Measurements from ENCODE around the gene NMRAL1. TPM values are rescaled to one million over a fixed set of nuclear protein-coding genes. Genes with fewer than 3 reads are reported as not detected.

The NMRAL1 gene
- total and polyA plus RNA-seq, 10 of the 15 experiments (the other 5 are each of a cell fraction or from before 2014, with no cell fraction given) = 4.8 to 102 (median 62.5) TPM

GRCh38 chr16:4475880-4476788, 1.7 kb upstream of the NMRAL1 start, which contains the start of gene HMOX2 (continued):
- TF ChIP-seq SRF (IDR thresholded peaks at IDR 0.05; ENCODE audit: low read depth in 2 of 2, low read length in 2 of 2) (0 out of 4 replicates have a peak, but pooled peaks of 1 of the 2 experiments have one; percentile 50), ASH2L (IDR thresholded peaks at IDR 0.05; ENCODE audit: borderline replicate concordance, low read depth) (no peak), MTA3 (IDR thresholded peaks at IDR 0.05; ENCODE audit: borderline replicate concordance, low read length) (no peak), RAD21 (IDR thresholded peaks at IDR 0.05; ENCODE audit: insufficient read depth, low read depth, low read length) (no peak), IKZF1 (conservative IDR thresholded peaks at IDR 0.05) (peak; percentile 66; the same call in 1 of the 2 replicates), EED (IDR thresholded peaks at IDR 0.05; ENCODE audit: low read depth) (no peak), BHLHE40 (IDR thresholded peaks at IDR 0.05; ENCODE audit: borderline replicate concordance in 1 of 2, low read depth in 2 of 2, low read length in 1 of 2) (peak; percentile 38 to 90; a peak in 3 of 4 replicates), IRF4 (IDR thresholded peaks at IDR 0.05; ENCODE audit: low read depth, low read length) (no peak), BACH1 (IDR thresholded peaks at IDR 0.05; ENCODE audit: borderline replicate concordance) (no peak; the same call in 1 of the 2 replicates), BMI1 (IDR thresholded peaks at IDR 0.05; ENCODE audit: borderline replicate concordance) (no peak), ZNF24 (IDR thresholded peaks at IDR 0.05) (no peak), RFX5 (IDR thresholded peaks at IDR 0.05; ENCODE audit: low read depth, low read length) (no peak; the same call in 1 of the 2 replicates), POLR2A (IDR thresholded peaks at IDR 0.05; ENCODE audit: low read depth, low read length) (peak; percentile 99), ZNF622 (IDR thresholded peaks at IDR 0.05) (no peak), ZNF384 (IDR thresholded peaks at IDR 0.05; ENCODE audit: borderline replicate concordance, low read depth, low read length) (no peak), MYB (IDR thresholded peaks at IDR 0.05; ENCODE audit: borderline replicate concordance, low read depth, low read length) (no peak), NKRF (conservative IDR thresholded peaks at IDR 0.05) (peak; percentile 64), PML (IDR thresholded peaks at IDR 0.05; ENCODE audit: low read length) (peak; percentile 50; the same call in 1 of the 2 replicates), NR2C2 (IDR thresholded peaks at IDR 0.05; ENCODE audit: borderline replicate concordance, control insufficient read depth, insufficient read length, low read depth) (no peak), PAX8 (IDR thresholded peaks at IDR 0.05) (no peak), KLF5 (IDR thresholded peaks at IDR 0.05; ENCODE audit: partially characterized antibody) (no peak), CEBPZ (IDR thresholded peaks at IDR 0.05; ENCODE audit: low read depth, low read length) (no peak), MTA2 (IDR thresholded peaks at IDR 0.05; ENCODE audit: low read depth) (0 out of 2 replicates have a peak, but pooled peaks have one; percentile 10), ATF2 (IDR thresholded peaks at IDR 0.05; ENCODE audit: low read length) (no peak), TBL1XR1 (IDR thresholded peaks at IDR 0.05; ENCODE audit: low read depth, low read length) (no peak)

Measured in GM12878 (cell line).